ENCODE measurements around the gene CCDC68. TPM values are rescaled to one million over a fixed set of nuclear protein-coding genes. Genes with fewer than 3 reads are reported as not detected.

CCDC68 gene
- total and polyA plus RNA-seq, 2 of the 8 experiments (the other 6 are each of a cell fraction or from before 2014, with no cell fraction given), result 0.06 to 0.80 TPM

GRCh38 chr18:54981076-54981475, 21.8 kb upstream of the CCDC68 start:
- no peak overlapping the region for H2AK5ac ChIP-seq (ENCODE audit: low read depth, low read length)
- H2BK15ac ChIP-seq (ENCODE audit: low read length), result no peak overlapping the region
- no peak overlapping the region for H3K4me3 ChIP-seq (ENCODE audit: extremely low read depth in 1 of 4, insufficient read depth in 2 of 4, low read depth in 3 of 4, low read length in 4 of 4)
- no peak overlapping the region for H3K9ac ChIP-seq (replicated peaks in 1 of 4; ENCODE audit: extremely low read depth in 1 of 4, low read depth in 3 of 4, low read length in 3 of 4)
- H3K4me1 ChIP-seq (replicated peaks in 1 of 4; ENCODE audit: control insufficient read depth in 3 of 4, insufficient read depth in 4 of 4, low read length in 3 of 4), result no peaks in the 10 kb centered on the region
- H3K36me3 ChIP-seq (ENCODE audit: control insufficient read depth in 2 of 4, insufficient read depth in 4 of 4, low read length in 3 of 4), result no peaks in the 10 kb centered on the region
- no peak overlapping the region for H2BK5ac ChIP-seq (ENCODE audit: low read depth, low read length)
- WGBS, 2 experiments (ENCODE audit: extremely low coverage in 1 of 2, insufficient coverage in 1 of 2, insufficient read length in 1 of 2, insufficient replicate concordance in 2 of 2, low coverage in 1 of 2, low lambda C conversion rate in 2 of 2, missing lambda C conversion rate in 1 of 2), result 87% methylated on average over 1 of the region's 1 CpG; no CpG with 5 or more reads in 1 of the 2 experiments
- H4K5ac ChIP-seq (ENCODE audit: insufficient read length, low read depth, low read length), result no peak overlapping the region
- H3K23me2 ChIP-seq (ENCODE audit: low read depth, low read length), result no peaks in the 10 kb centered on the region
- H3K4ac ChIP-seq (replicated peaks; ENCODE audit: insufficient read length, low read depth, low read length), result no peak overlapping the region
- FAIRE-seq (no peak), DNase-seq (ENCODE audit: low read depth in 1 of 2, low spot score in 2 of 2) (no peak)
- H4K20me1 ChIP-seq (replicated peaks in 1 of 2; ENCODE audit: control insufficient read depth in 1 of 2, insufficient read depth in 2 of 2, low read length in 2 of 2), result no peaks in the 10 kb centered on the region
- H3K18ac ChIP-seq (ENCODE audit: extremely low read depth, low read length), result no peak overlapping the region
- H3K79me2 ChIP-seq (ENCODE audit: control insufficient read depth in 1 of 2, insufficient read depth in 2 of 2, low read length in 2 of 2), result no peaks in the 10 kb centered on the region
- H2BK20ac ChIP-seq (ENCODE audit: low read length), result no peak overlapping the region
- no peak overlapping the region for H2BK12ac ChIP-seq (ENCODE audit: low read depth, low read length)
- no peaks in the 10 kb centered on the region for H3K9me3 ChIP-seq (ENCODE audit: insufficient read depth in 2 of 2, low read depth in 1 of 2, low read length in 1 of 2)
- no peak overlapping the region for H2AFZ ChIP-seq (ENCODE audit: low read length)
- CTCF ChIA-PET (ENCODE audit: partially characterized antibody), result interaction anchor here (0.6 kb wide), 1 partner anchor 277 kb away, joined by 3 read pairs; no protein-coding TSS in a partner anchor
- H3K79me1 ChIP-seq (ENCODE audit: low read depth, low read length), result no peaks in the 10 kb centered on the region
- H3K56ac ChIP-seq (replicated peaks; ENCODE audit: insufficient read length, low read depth, low read length), result no peak overlapping the region
- H4K91ac ChIP-seq (replicated peaks; ENCODE audit: insufficient read length, low read length), result no peak overlapping the region
- H3K27ac ChIP-seq (ENCODE audit: low read depth, low read length), result no peak overlapping the region
- no peak overlapping the region for H3K14ac ChIP-seq (ENCODE audit: insufficient read length)
- no peak overlapping the region for H2BK120ac ChIP-seq (replicated peaks; ENCODE audit: low read depth, low read length)
- no peaks in the 10 kb centered on the region for H3K27me3 ChIP-seq (replicated peaks in 1 of 4; ENCODE audit: control insufficient read depth in 3 of 4, extremely low read depth in 1 of 4, insufficient read depth in 3 of 4, low read length in 3 of 4)
- H3K4me2 ChIP-seq (ENCODE audit: insufficient read depth in 1 of 2, low read depth in 2 of 2, low read length in 2 of 2), result no peak overlapping the region
- POLR2A ChIA-PET (ENCODE audit: partially characterized antibody), result no interaction called here
- H4K8ac ChIP-seq (ENCODE audit: extremely low read depth, insufficient read depth, low read length), result no peak overlapping the region
- H3K23ac ChIP-seq (ENCODE audit: insufficient read length), result no peak overlapping the region
- TF ChIP-seq CTBP2 (IDR thresholded peaks at IDR 0.05; ENCODE audit: borderline replicate concordance, insufficient read depth, insufficient read length, low read length) (no peak), YY1 (IDR thresholded peaks at IDR 0.05; ENCODE audit: low read depth, low read length) (no peak), CBX8 (IDR thresholded peaks at IDR 0.05; ENCODE audit: borderline replicate concordance, low read depth, low read length) (no peak), FOSL1 (IDR thresholded peaks at IDR 0.05; ENCODE audit: insufficient read depth, low read depth, low read length) (no peak), TAF7 (optimal IDR thresholded peaks at IDR 0.05; ENCODE audit: borderline replicate concordance, low read depth, low read length) (no peak), SAP30 (IDR thresholded peaks at IDR 0.05; ENCODE audit: insufficient read depth, insufficient replicate concordance, low read length) (no peak), ASH2L (IDR thresholded peaks at IDR 0.05; ENCODE audit: low read length) (no peak), RBBP5 (IDR thresholded peaks at IDR 0.05; ENCODE audit: borderline replicate concordance, low read depth, low read length) (no peak), CHD1 (IDR thresholded peaks at IDR 0.05; ENCODE audit: low read depth, low read length) (no peak), SIN3A (conservative IDR thresholded peaks at IDR 0.05 in 1 of 2, IDR thresholded peaks at IDR 0.05 in 1 of 2; ENCODE audit: low read depth in 1 of 2, low read length in 2 of 2) (no peak), BACH1 (IDR thresholded peaks at IDR 0.05; ENCODE audit: low read length) (no peak), KDM5A (IDR thresholded peaks at IDR 0.05; ENCODE audit: low read length) (no peak), PHF8 (conservative IDR thresholded peaks at IDR 0.05; ENCODE audit: low read depth, low read length) (no peak), RXRA (IDR thresholded peaks at IDR 0.05; ENCODE audit: insufficient read depth, low read depth, low read length) (no peak), CEBPB (IDR thresholded peaks at IDR 0.05; ENCODE audit: low read depth, low read length) (no peak)

All from H1 (cell line).